Measurements from ENCODE around the gene CAMTA1. TPM values are rescaled to one million over a fixed set of nuclear protein-coding genes. Genes with fewer than 3 reads are reported as not detected.

CAMTA1 gene
- total RNA-seq, 6 experiments from 2014 or later: 78.1 to 96.6 (median 86.1) TPM

DNA sequence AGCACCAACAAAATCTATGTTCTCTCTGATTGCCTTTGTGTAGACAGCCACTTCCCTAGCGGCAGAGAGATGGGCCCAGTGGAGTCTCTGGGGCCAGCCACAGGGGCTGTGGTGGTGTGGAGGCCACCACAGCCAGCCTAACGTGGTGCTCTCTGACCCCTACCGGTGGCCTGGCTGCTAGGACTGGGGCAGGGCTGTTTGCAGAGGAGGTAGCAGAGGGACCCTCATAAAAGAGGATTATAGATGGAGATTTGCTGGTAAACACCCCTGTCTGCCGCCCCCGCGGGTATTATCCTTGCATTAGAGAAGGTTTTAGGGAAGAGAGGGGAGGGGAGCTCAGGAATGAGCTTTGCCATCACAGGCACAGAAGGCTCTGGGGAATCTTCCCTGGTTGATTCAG lies 675.6 kb downstream of the CAMTA1 start:
- Mint-ChIP-seq H3K4me1 (ENCODE audit: low read depth) (no peaks in the 10 kb centered on the region), H3K9me3 (no peaks in the 10 kb centered on the region), H3K27me3 (ENCODE audit: insufficient read depth) (peaks cover 6% of the 10 kb centered on the region), H3K27ac (no peak overlapping the region), H3K4me3 (no peak overlapping the region), H3K36me3 (ENCODE audit: low read depth) (no peaks in the 10 kb centered on the region)
- DNase-seq: no peak
- no peak for TF ChIP-seq CTCF (IDR thresholded peaks at IDR 0.05)

DNA sequence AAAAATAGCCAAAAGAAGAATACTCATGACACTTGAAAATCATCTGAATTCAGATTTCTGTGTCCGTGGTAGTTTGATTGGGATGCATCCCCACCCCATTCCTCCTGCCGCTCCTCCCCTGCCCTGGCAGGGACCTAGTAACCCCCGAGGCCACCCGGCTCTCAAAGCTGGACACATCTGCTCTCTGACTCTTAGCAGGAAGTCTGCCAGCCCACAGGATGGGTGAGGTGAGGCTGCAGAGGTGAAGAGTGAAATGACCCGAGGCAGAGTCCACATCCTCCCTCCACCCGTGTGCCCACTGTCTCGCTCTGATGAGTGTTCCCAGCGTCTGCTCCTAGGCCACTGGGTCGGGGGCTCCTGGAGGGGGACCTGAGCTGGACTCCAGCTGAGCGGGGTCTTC lies 677.4 kb downstream of the CAMTA1 start:
- no peaks in the 10 kb centered on the region for H3K4me1 Mint-ChIP-seq (ENCODE audit: low read depth)
- H3K27me3 Mint-ChIP-seq (ENCODE audit: insufficient read depth): peaks cover 4% of the 10 kb centered on the region; the same call in 1 of the 2 replicates
- no peaks in the 10 kb centered on the region for H3K9me3 Mint-ChIP-seq
- no peak overlapping the region for H3K27ac Mint-ChIP-seq
- H3K4me3 Mint-ChIP-seq: no peak overlapping the region
- no peaks in the 10 kb centered on the region for H3K36me3 Mint-ChIP-seq (ENCODE audit: low read depth)
- DNase-seq: no peak
- TF ChIP-seq CTCF (IDR thresholded peaks at IDR 0.05): no peak

- TF ChIP-seq CTCF (IDR thresholded peaks at IDR 0.05): no peak
- Mint-ChIP-seq H3K4me3 (no peak overlapping the region), H3K27ac (no peak overlapping the region), H3K27me3 (ENCODE audit: insufficient read depth) (peaks cover 4% of the 10 kb centered on the region; the same call in 1 of the 2 replicates), H3K9me3 (no peaks in the 10 kb centered on the region), H3K36me3 (ENCODE audit: low read depth) (no peaks in the 10 kb centered on the region), H3K4me1 (ENCODE audit: low read depth) (no peaks in the 10 kb centered on the region)
- no peak for DNase-seq
These were observed 678.3 kb downstream of the CAMTA1 start for GRCh38 chr1:7463526-7463925.

GRCh38 chr1:7464736-7465135 lies 679.5 kb downstream of the CAMTA1 start:
- peaks cover 4% of the 10 kb centered on the region; the same call in 1 of the 2 replicates for H3K27me3 Mint-ChIP-seq (ENCODE audit: insufficient read depth)
- TF ChIP-seq CTCF (IDR thresholded peaks at IDR 0.05): no peak
- H3K4me3 Mint-ChIP-seq: no peak overlapping the region
- H3K9me3 Mint-ChIP-seq: no peaks in the 10 kb centered on the region
- no peak for DNase-seq
- H3K4me1 Mint-ChIP-seq (ENCODE audit: low read depth): peaks cover 9% of the 10 kb centered on the region
- H3K27ac Mint-ChIP-seq: no peak overlapping the region
- H3K36me3 Mint-ChIP-seq (ENCODE audit: low read depth): no peaks in the 10 kb centered on the region

GRCh38 chr1:7467476-7468175 lies 682.4 kb downstream of the CAMTA1 start:
- H3K27ac Mint-ChIP-seq: no peak overlapping the region
- no peak for DNase-seq
- no peak overlapping the region for H3K4me3 Mint-ChIP-seq
- H3K4me1 Mint-ChIP-seq (ENCODE audit: low read depth): peaks cover 38% of the 10 kb centered on the region
- no peaks in the 10 kb centered on the region for H3K9me3 Mint-ChIP-seq
- no peaks in the 10 kb centered on the region for H3K36me3 Mint-ChIP-seq (ENCODE audit: low read depth)
- TF ChIP-seq CTCF (IDR thresholded peaks at IDR 0.05): no peak
- peaks cover 1% of the 10 kb centered on the region; the same call in 1 of the 2 replicates for H3K27me3 Mint-ChIP-seq (ENCODE audit: insufficient read depth)
